Measurements from ENCODE around the gene CCDC150.

- no peak for TF ChIP-seq CTCF (IDR thresholded peaks at IDR 0.05 in 2 of 3, conservative IDR thresholded peaks at IDR 0.05 in 1 of 3; ENCODE audit: borderline replicate concordance in 1 of 3, insufficient read depth in 1 of 3, low read depth in 2 of 3, low read length in 2 of 3)
- no peak for TF ChIP-seq SP1 (IDR thresholded peaks at IDR 0.05; ENCODE audit: low read depth)
- no peak for TF ChIP-seq POLR2A (IDR thresholded peaks at IDR 0.05; ENCODE audit: borderline replicate concordance, extremely low read depth, insufficient read depth, insufficient read length)
Observed at GRCh38 chr2:196742216-196742615, 102.7 kb downstream of the CCDC150 start.
